OCI-LY1 (cell line): ENCODE measurements around the gene MTPN.

Source experiments
- H2AFZ ChIP-seq: fragments of 200-600 bp; sonication (generic), shearing (Covaris generic); 2 replicates; pipeline ENCODE4 v1.6.0; 2014; ENCODE audit warnings: antibody characterized with exemption, mild to moderate bottlenecking, low read length
- H3F3A ChIP-seq: fragments of 200-600 bp; sonication (generic), shearing (Covaris generic); 2 replicates; pipeline ENCODE4 v1.6.0; 2014; ENCODE audit warnings: mild to moderate bottlenecking, antibody characterized with exemption, low read length, moderate library complexity; ENCODE audit not compliant: insufficient read depth
- H3K27ac ChIP-seq: fragments of 200-600 bp; sonication (generic); 2 replicates; pipeline ENCODE4 v1.5.1; 2014; ENCODE audit warnings: low read length, mixed run types, mild to moderate bottlenecking, low read depth; ENCODE audit not compliant: poor library complexity, severe bottlenecking
- H3K27me3 ChIP-seq: fragments of 200-600 bp; sonication (generic); 2 replicates; pipeline ENCODE4 v1.6.0; 2014; ENCODE audit warnings: antibody characterized with exemption, mild to moderate bottlenecking, low read length, moderate library complexity; ENCODE audit not compliant: insufficient read depth
- H3K36me3 ChIP-seq: fragments of 200-600 bp; sonication (generic); 2 replicates; pipeline ENCODE4 v1.6.1; 2014; ENCODE audit warnings: mild to moderate bottlenecking, antibody characterized with exemption, low read length, moderate library complexity, mixed read lengths; ENCODE audit not compliant: insufficient read depth
- H3K4me1 ChIP-seq: fragments of 200-600 bp; sonication (generic); 2 replicates; pipeline ENCODE4 v1.5.1; 2014; ENCODE audit warnings: mild to moderate bottlenecking, low read length, moderate library complexity; ENCODE audit not compliant: insufficient read depth, severe bottlenecking
- H3K4me2 ChIP-seq: fragments of 200-600 bp; sonication (generic), shearing (Covaris generic); 2 replicates; pipeline ENCODE4 v1.6.1; 2014; ENCODE audit warnings: low read length
- H3K4me3 ChIP-seq: fragments of 200-600 bp; sonication (generic); 2 replicates; pipeline ENCODE4 v1.5.1; 2014; ENCODE audit warnings: low read length, low read depth, mild to moderate bottlenecking, mixed read lengths; ENCODE audit not compliant: poor library complexity, severe bottlenecking
- H3K79me2 ChIP-seq: fragments of 200-600 bp; shearing (Covaris generic); 2 replicates; pipeline ENCODE4 v1.6.1; 2016; ENCODE audit warnings: mixed run types, low read length, mixed read lengths; ENCODE audit not compliant: insufficient read depth
- H3K9ac ChIP-seq: fragments of 200-600 bp; sonication (generic), shearing (Covaris generic); 2 replicates; pipeline ENCODE4 v1.6.1; 2014; ENCODE audit warnings: mild to moderate bottlenecking, low read length, mixed read lengths
- H3K9me2 ChIP-seq: fragments of 200-600 bp; sonication (generic), shearing (Covaris generic); 2 replicates; pipeline ENCODE4 v1.6.1; 2014; ENCODE audit warnings: low read depth, mild to moderate bottlenecking, low read length, mixed read lengths
- H3K9me3 ChIP-seq: fragments of 200-600 bp; shearing (Covaris generic); 2 replicates; pipeline ENCODE4 v1.6.1; 2014; ENCODE audit warnings: low read length, mixed read lengths
- H4K20me1 ChIP-seq: fragments of 200-600 bp; sonication (generic), shearing (Covaris generic); 2 replicates; pipeline ENCODE4 v1.6.0; 2016; ENCODE audit warnings: mild to moderate bottlenecking, low read length; ENCODE audit not compliant: insufficient read depth
- CTCF ChIP-seq: fragments of 200-600 bp; sonication (generic), shearing (Covaris generic); IDR thresholded peaks from 2 replicates; pipeline ENCODE4 v1.5.1; 2017; ENCODE audit warnings: mild to moderate bottlenecking, antibody characterized with exemption, low read length, moderate library complexity, mixed read lengths
- EZH2 ChIP-seq: fragments of 200-600 bp; sonication (generic), shearing (Covaris generic); IDR thresholded peaks from 2 replicates; pipeline ENCODE4 v1.8.0; 2017; ENCODE audit warnings: borderline replicate concordance, mixed run types, mild to moderate bottlenecking, antibody characterized with exemption, low read length, moderate library complexity, mixed read lengths

MTPN gene

GRCh38 chr7:135925210-135925609, 51.9 kb downstream of the MTPN start:
- H3K79me2 ChIP-seq: no peaks in the 10 kb centered on the region
- no peaks in the 10 kb centered on the region for H3K9me2 ChIP-seq
- TF ChIP-seq CTCF: no peak
- TF ChIP-seq EZH2: no peak
- H4K20me1 ChIP-seq: no peaks in the 10 kb centered on the region
- H3K4me3 ChIP-seq: no peak overlapping the region
- H3K36me3 ChIP-seq: peaks cover 36% of the 10 kb centered on the region
- H3K4me1 ChIP-seq: no peaks in the 10 kb centered on the region
- no peak overlapping the region for H3K27ac ChIP-seq
- 0 out of 2 replicates have a peak, but pooled peaks cover 2% of the 10 kb centered on the region for H3K9me3 ChIP-seq
- H3K9ac ChIP-seq: no peak overlapping the region
- no peaks in the 10 kb centered on the region for H3F3A ChIP-seq
- no peaks in the 10 kb centered on the region for H3K27me3 ChIP-seq
- no peak overlapping the region for H2AFZ ChIP-seq
- H3K4me2 ChIP-seq: no peak overlapping the region

GRCh38 chr7:135924302-135924701, 52.9 kb downstream of the MTPN start:
- no peak overlapping the region for H3K4me2 ChIP-seq
- H3K79me2 ChIP-seq: no peaks in the 10 kb centered on the region
- no peaks in the 10 kb centered on the region for H4K20me1 ChIP-seq
- no peak overlapping the region for H2AFZ ChIP-seq
- no peak for TF ChIP-seq CTCF
- no peak for TF ChIP-seq EZH2
- H3K9me3 ChIP-seq: 0 out of 2 replicates have a peak, but pooled peaks cover 2% of the 10 kb centered on the region
- no peaks in the 10 kb centered on the region for H3F3A ChIP-seq
- no peak overlapping the region for H3K4me3 ChIP-seq
- peaks cover 27% of the 10 kb centered on the region for H3K36me3 ChIP-seq
- no peak overlapping the region for H3K27ac ChIP-seq
- H3K9ac ChIP-seq: no peak overlapping the region
- no peaks in the 10 kb centered on the region for H3K4me1 ChIP-seq
- H3K9me2 ChIP-seq: no peaks in the 10 kb centered on the region
- H3K27me3 ChIP-seq: no peaks in the 10 kb centered on the region

- Histone ChIP-seq H3K9ac (no peak overlapping the region), H3K79me2 (no peaks in the 10 kb centered on the region), H3K9me3 (0 out of 2 replicates have a peak, but pooled peaks cover 2% of the 10 kb centered on the region), H3K4me2 (no peak overlapping the region), H3K27me3 (no peaks in the 10 kb centered on the region), H3K4me3 (no peak overlapping the region), H4K20me1 (no peaks in the 10 kb centered on the region), H3K27ac (no peak overlapping the region), H3K36me3 (peaks cover 9% of the 10 kb centered on the region), H2AFZ (no peak overlapping the region), H3K4me1 (no peaks in the 10 kb centered on the region), H3K9me2 (no peaks in the 10 kb centered on the region), H3F3A (no peaks in the 10 kb centered on the region)
- TF ChIP-seq EZH2 (no peak), CTCF (no peak)
Observed at GRCh38 chr7:135922263-135922662, 54.9 kb downstream of the MTPN start.
